Raji (cell line): Measurements from ENCODE around the gene EPB41L2.

Source experiments
- POLR2A ChIP-seq: IDR thresholded peaks from 2 replicates; pipeline ENCODE4 v1.6.1; 2011; ENCODE audit warnings: low read depth, low read length, control low read depth; ENCODE audit not compliant: insufficient read depth

EPB41L2 gene

GRCh38 chr6:130831607-130832006, 231.4 kb downstream of the EPB41L2 start:
- TF ChIP-seq POLR2A: no peak

GRCh38 chr6:130829333-130829910, 233.6 kb downstream of the EPB41L2 start:
- no peak for TF ChIP-seq POLR2A

- TF ChIP-seq POLR2A: no peak
These were observed 235.5 kb downstream of the EPB41L2 start, which contains the start of gene SMLR1 for GRCh38 chr6:130827247-130828149. SMLR1 (plus strand) TSS chr6:130827406; CDS start chr6:130827414, 8 bp downstream.

- TF ChIP-seq POLR2A: no peak
These were observed 236.4 kb downstream of the EPB41L2 start for GRCh38 chr6:130826442-130827246.

GRCh38 chr6:130825772-130826441, 237.1 kb downstream of the EPB41L2 start:
- no peak for TF ChIP-seq POLR2A

- no peak for TF ChIP-seq POLR2A
These were observed 237.9 kb downstream of the EPB41L2 start for GRCh38 chr6:130824978-130825694.

GRCh38 chr6:130822736-130823135, 240.3 kb downstream of the EPB41L2 start:
- no peak for TF ChIP-seq POLR2A

- no peak for TF ChIP-seq POLR2A
These were observed 247.6 kb downstream of the EPB41L2 start for GRCh38 chr6:130815200-130816071.

GRCh38 chr6:130814506-130814905, 248.5 kb downstream of the EPB41L2 start:
- no peak for TF ChIP-seq POLR2A

- no peak for TF ChIP-seq POLR2A
These were observed 251.1 kb downstream of the EPB41L2 start for GRCh38 chr6:130811932-130812331.

- no peak for TF ChIP-seq POLR2A
These were observed 252.6 kb downstream of the EPB41L2 start for GRCh38 chr6:130810307-130811030.

GRCh38 chr6:130797061-130797460, 266.0 kb downstream of the EPB41L2 start:
- no peak for TF ChIP-seq POLR2A
